H9 (cell line): ENCODE measurements around the gene KCNIP3. TPM values are rescaled to one million over a fixed set of nuclear protein-coding genes. Genes with fewer than 3 reads are reported as not detected.

Source experiments
- DNase-seq: peaks from one replicate; pipeline ENCODE4 v3.0.0-alpha.2; 2017
- H2AFZ ChIP-seq: one replicate; pipeline ENCODE4 v1.6.1; 2013; ENCODE audit warnings: mild to moderate bottlenecking, low read length, control low read depth, moderate library complexity
- H2AK5ac ChIP-seq: 2 replicates; pipeline ENCODE4 v1.6.1; 2013; ENCODE audit warnings: low read length, control low read depth, mixed read lengths; ENCODE audit not compliant: insufficient read length
- H2BK120ac ChIP-seq: one replicate; pipeline ENCODE4 v1.6.1; 2013; ENCODE audit warnings: low read depth, mild to moderate bottlenecking, low read length, control low read depth, inconsistent platforms; ENCODE audit not compliant: poor library complexity, severe bottlenecking
- H2BK12ac ChIP-seq: 2 replicates; pipeline ENCODE4 v1.6.1; 2013; ENCODE audit warnings: low read length, control low read depth, mixed read lengths, low read depth; ENCODE audit not compliant: insufficient read length
- H2BK15ac ChIP-seq: 2 replicates; pipeline ENCODE4 v1.6.1; 2013; ENCODE audit warnings: low read depth, low read length, control low read depth
- H2BK20ac ChIP-seq: one replicate; pipeline ENCODE4 v1.6.1; 2013; ENCODE audit warnings: low read depth, mild to moderate bottlenecking, low read length, control low read depth, inconsistent platforms; ENCODE audit not compliant: poor library complexity, severe bottlenecking
- H2BK5ac ChIP-seq: 2 replicates; pipeline ENCODE4 v1.6.1; 2013; ENCODE audit warnings: low read length, control low read depth, mixed read lengths; ENCODE audit not compliant: insufficient read length
- H3K14ac ChIP-seq: 2 replicates; pipeline ENCODE4 v1.6.1; 2013; ENCODE audit warnings: low read length, control low read depth; ENCODE audit not compliant: insufficient read depth
- H3K18ac ChIP-seq: 2 replicates; pipeline ENCODE4 v1.6.1; 2013; ENCODE audit warnings: low read depth, mild to moderate bottlenecking, mixed read lengths, low read length, control low read depth; ENCODE audit not compliant: insufficient read length
- H3K23ac ChIP-seq: 2 replicates; pipeline ENCODE4 v1.6.1; 2013; ENCODE audit warnings: low read length, control low read depth, mixed read lengths, low read depth; ENCODE audit not compliant: insufficient read length
- H3K23me2 ChIP-seq: 2 replicates; pipeline ENCODE4 v1.6.1; 2013; ENCODE audit warnings: low read depth, mild to moderate bottlenecking, mixed read lengths, low read length, control low read depth; ENCODE audit not compliant: insufficient read length, poor library complexity, severe bottlenecking
- H3K27ac ChIP-seq: 2 replicates; pipeline ENCODE4 v1.5.1; 2013; ENCODE audit warnings: low read length, control low read depth, mixed read lengths, low read depth; ENCODE audit not compliant: insufficient read length
- H3K27me3 ChIP-seq: 2 replicates; pipeline ENCODE4 v1.6.1; 2013; ENCODE audit warnings: low read length, control low read depth, inconsistent platforms; ENCODE audit not compliant: insufficient read depth
- H3K4ac ChIP-seq: 2 replicates; pipeline ENCODE4 v1.6.1; 2013; ENCODE audit warnings: low read depth, mild to moderate bottlenecking, control low read depth, inconsistent platforms, low read length, moderate library complexity
- H3K4me1 ChIP-seq: 2 replicates; pipeline ENCODE4 v1.6.1; 2013; ENCODE audit warnings: low read length, control low read depth, inconsistent platforms; ENCODE audit not compliant: insufficient read depth
- H3K4me2 ChIP-seq: 2 replicates; pipeline ENCODE4 v1.6.1; 2013; ENCODE audit warnings: low read length, control low read depth, mixed read lengths; ENCODE audit not compliant: insufficient read length, insufficient read depth
- H3K56ac ChIP-seq: 2 replicates; pipeline ENCODE4 v1.6.1; 2013; ENCODE audit warnings: low read depth, mild to moderate bottlenecking, mixed read lengths, low read length, control low read depth; ENCODE audit not compliant: insufficient read length
- H3K79me1 ChIP-seq: 2 replicates; pipeline ENCODE4 v1.6.1; 2013; ENCODE audit warnings: low read depth, mild to moderate bottlenecking, moderate library complexity, low read length, control low read depth, inconsistent platforms; ENCODE audit not compliant: insufficient read depth, poor library complexity, severe bottlenecking
- H3K79me2 ChIP-seq: 2 replicates; pipeline ENCODE4 v1.6.1; 2013; ENCODE audit warnings: low read length, control low read depth, inconsistent platforms; ENCODE audit not compliant: insufficient read depth
- H3K9ac ChIP-seq: 2 replicates; pipeline ENCODE4 v1.6.1; 2013; ENCODE audit warnings: low read length, control low read depth, mixed read lengths; ENCODE audit not compliant: insufficient read length; ENCODE audit errors: extremely low read depth
- H3K9me3 ChIP-seq: one replicate; pipeline ENCODE4 v1.6.1; 2013; ENCODE audit warnings: low read depth, low read length, inconsistent platforms; ENCODE audit not compliant: control insufficient read depth
- H3T11ph ChIP-seq: one replicate; pipeline ENCODE4 v1.6.1; 2013; ENCODE audit warnings: mild to moderate bottlenecking, low read length, control low read depth, inconsistent platforms
- H4K20me1 ChIP-seq: one replicate; pipeline ENCODE4 v1.6.1; 2013; ENCODE audit not compliant: control insufficient read depth, insufficient read length, insufficient read depth
- H4K5ac ChIP-seq: 2 replicates; pipeline ENCODE4 v1.6.1; 2013; ENCODE audit warnings: low read depth, mild to moderate bottlenecking, mixed read lengths, low read length, control low read depth; ENCODE audit not compliant: insufficient read length
- H4K8ac ChIP-seq: replicated peaks from 2 replicates; pipeline ENCODE4 v1.6.1; 2013; ENCODE audit warnings: low read length, control low read depth, mixed read lengths, low read depth; ENCODE audit not compliant: insufficient read length
- H4K91ac ChIP-seq: 2 replicates; pipeline ENCODE4 v1.6.1; 2013; ENCODE audit warnings: low read depth, mild to moderate bottlenecking, moderate library complexity, mixed read lengths, low read length, control low read depth; ENCODE audit not compliant: insufficient read length
- H3K27ac Mint-ChIP-seq, 3 experiments: 2 replicates in 2 of 3; 3 replicates in 1 of 3; pipeline ENCODE4 v1.8.0; 2020 to 2021; ENCODE audit warnings: mixed read lengths in 3 of 3, mild to moderate bottlenecking in 1 of 3, moderate library complexity in 1 of 3
- H3K27me3 Mint-ChIP-seq: 2 replicates; pipeline ENCODE4 v1.8.0; 2021; ENCODE audit warnings: low read depth, mild to moderate bottlenecking, moderate library complexity, mixed read lengths
- H3K36me3 Mint-ChIP-seq, 3 experiments: 2 replicates in 2 of 3; 3 replicates in 1 of 3; pipeline ENCODE4 v1.8.0; 2020 to 2021; ENCODE audit warnings: low read depth in 3 of 3, mixed read lengths in 3 of 3; ENCODE audit not compliant: insufficient read depth in 1 of 3
- H3K4me1 Mint-ChIP-seq, 2 experiments: 2 replicates each; pipeline ENCODE4 v1.8.0; 2020; ENCODE audit warnings: mixed read lengths in 2 of 2
- H3K4me3 Mint-ChIP-seq, 2 experiments: 2 replicates in 1 of 2; 3 replicates in 1 of 2; pipeline ENCODE4 v1.8.0; 2020 to 2021; ENCODE audit warnings: mild to moderate bottlenecking in 2 of 2, mixed read lengths in 2 of 2, moderate library complexity in 1 of 2
- H3K9me3 Mint-ChIP-seq, 2 experiments: 2 replicates in 1 of 2; 3 replicates in 1 of 2; pipeline ENCODE4 v1.8.0; 2020; ENCODE audit warnings: mild to moderate bottlenecking in 2 of 2, mixed read lengths in 2 of 2, moderate library complexity in 1 of 2
- WGBS: extraction: QIAGEN DNeasy Blood & Tissue Kit; methylation state at CpG from one replicate; pipeline ENCODE4 v1.1.7; 2013; ENCODE audit warnings: missing lambda C conversion rate, low lambda C conversion rate, mixed read lengths; ENCODE audit not compliant: insufficient read length; ENCODE audit errors: extremely low coverage; 5-methylcytosine and 5-hydroxymethylcytosine counted together
- total RNA-seq: library from RNA; stranded (reverse); gene quantifications from 2 replicates; pipeline ENCODE4 v1.2.1, GENCODE V29; 2021
- TF ChIP-seq, protein P1 (sequence below): fragments of 200-600 bp; sonication (generic); conservative IDR thresholded peaks from 3 replicates; pipeline ENCODE4 v1.8.0; 2021; ENCODE audit warnings: antibody characterized with exemption, mild to moderate bottlenecking

The KCNIP3 gene
- total RNA-seq, 1 experiment from 2014 or later = 1.5 TPM

DNA sequence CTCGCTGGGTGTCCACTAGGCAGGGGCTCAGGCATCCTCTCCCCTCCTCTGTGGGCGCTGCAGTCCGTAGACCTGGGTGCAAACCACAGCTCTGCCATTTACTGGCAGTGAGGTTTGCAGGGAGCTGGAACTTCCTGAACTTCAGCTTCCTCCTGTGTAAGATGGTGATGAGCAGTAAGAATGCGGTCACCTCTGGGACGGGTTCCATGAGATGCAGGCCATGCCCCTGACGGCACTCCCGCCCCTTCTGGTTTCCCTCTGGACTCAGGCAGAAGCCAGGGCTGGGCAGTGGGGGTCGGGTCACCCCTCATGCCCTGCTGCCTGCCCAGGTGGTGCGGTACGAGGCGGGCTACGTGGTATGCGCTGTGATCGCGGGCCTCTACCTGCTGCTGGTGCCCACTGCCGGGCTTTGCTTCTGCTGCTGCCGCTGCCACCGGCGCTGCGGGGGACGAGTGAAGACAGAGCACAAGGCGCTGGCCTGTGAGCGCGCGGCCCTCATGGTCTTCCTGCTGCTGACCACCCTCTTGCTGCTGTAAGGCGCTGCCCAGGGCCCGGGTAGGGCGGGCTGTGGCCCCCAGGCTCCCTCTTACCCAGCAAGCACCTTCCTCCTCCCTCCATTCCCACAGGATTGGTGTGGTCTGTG lies 21.4 kb upstream of the KCNIP3 start:
- no CpG with 5 or more reads among the region's 28 CpGs for WGBS
- no peaks in the 10 kb centered on the region for H4K20me1 ChIP-seq
- H2BK20ac ChIP-seq = no peak overlapping the region
- no peak overlapping the region for H4K5ac ChIP-seq
- no peak overlapping the region for H2BK120ac ChIP-seq
- no peak overlapping the region for H3K18ac ChIP-seq
- no peak overlapping the region for H3T11ph ChIP-seq
- no peak overlapping the region for H2BK15ac ChIP-seq
- no peak overlapping the region for H2AFZ ChIP-seq
- Mint-ChIP-seq H3K27ac (peak overlapping the region in 2 of 3 experiments; percentile 64 to 65; a peak in 2 of 7 replicates), H3K36me3 (no peaks in the 10 kb centered on the region; a peak in 1 of 7 replicates), H3K4me1 (peaks cover 19 to 33% of the 10 kb centered on the region in 2 experiments), H3K4me3 (no peak overlapping the region), H3K27me3 (no peaks in the 10 kb centered on the region), H3K9me3 (no peaks in the 10 kb centered on the region)
- peak overlapping the region; percentile 70; the same call in 1 of the 2 replicates for H3K14ac ChIP-seq
- H3K4me1 ChIP-seq = no peaks in the 10 kb centered on the region; the same call in 1 of the 2 replicates
- no peaks in the 10 kb centered on the region for H3K23me2 ChIP-seq
- H2BK5ac ChIP-seq = no peak overlapping the region
- no peak for DNase-seq
- H3K4me2 ChIP-seq = no peak overlapping the region
- H3K23ac ChIP-seq = no peak overlapping the region
- no peak overlapping the region for H3K27ac ChIP-seq
- no peak overlapping the region for H4K8ac ChIP-seq
- no peaks in the 10 kb centered on the region for H3K9me3 ChIP-seq
- no peak overlapping the region for H4K91ac ChIP-seq
- no peak overlapping the region for H3K9ac ChIP-seq
- H3K27me3 ChIP-seq = no peaks in the 10 kb centered on the region
- no peaks in the 10 kb centered on the region for H3K79me2 ChIP-seq
- TF ChIP-seq, protein P1, sequence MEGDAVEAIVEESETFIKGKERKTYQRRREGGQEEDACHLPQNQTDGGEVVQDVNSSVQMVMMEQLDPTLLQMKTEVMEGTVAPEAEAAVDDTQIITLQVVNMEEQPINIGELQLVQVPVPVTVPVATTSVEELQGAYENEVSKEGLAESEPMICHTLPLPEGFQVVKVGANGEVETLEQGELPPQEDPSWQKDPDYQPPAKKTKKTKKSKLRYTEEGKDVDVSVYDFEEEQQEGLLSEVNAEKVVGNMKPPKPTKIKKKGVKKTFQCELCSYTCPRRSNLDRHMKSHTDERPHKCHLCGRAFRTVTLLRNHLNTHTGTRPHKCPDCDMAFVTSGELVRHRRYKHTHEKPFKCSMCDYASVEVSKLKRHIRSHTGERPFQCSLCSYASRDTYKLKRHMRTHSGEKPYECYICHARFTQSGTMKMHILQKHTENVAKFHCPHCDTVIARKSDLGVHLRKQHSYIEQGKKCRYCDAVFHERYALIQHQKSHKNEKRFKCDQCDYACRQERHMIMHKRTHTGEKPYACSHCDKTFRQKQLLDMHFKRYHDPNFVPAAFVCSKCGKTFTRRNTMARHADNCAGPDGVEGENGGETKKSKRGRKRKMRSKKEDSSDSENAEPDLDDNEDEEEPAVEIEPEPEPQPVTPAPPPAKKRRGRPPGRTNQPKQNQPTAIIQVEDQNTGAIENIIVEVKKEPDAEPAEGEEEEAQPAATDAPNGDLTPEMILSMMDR = no peak
- no peak overlapping the region for H2AK5ac ChIP-seq
- H3K79me1 ChIP-seq = no peaks in the 10 kb centered on the region
- H2BK12ac ChIP-seq = no peak overlapping the region
- H3K4ac ChIP-seq = no peak overlapping the region
- H3K56ac ChIP-seq = no peak overlapping the region
